Rectal smooth muscle tissue (tissue), 1 donor: ENCODE results near the gene CLEC4D.
"Not testable (repeated sequence)": the region's sequence is repeated elsewhere in the genome, so short reads cannot be mapped to it uniquely, and the experiment has no call there.

ENCODE experiments used
- H3K27ac ChIP-seq: one replicate; pipeline ENCODE4 v1.7.0; 2013; ENCODE audit warnings: low read depth, low read length, inconsistent platforms
- H3K27me3 ChIP-seq: one replicate; pipeline ENCODE4 v1.7.0; 2013; ENCODE audit warnings: low read length; ENCODE audit not compliant: control insufficient read depth, insufficient read depth
- H3K36me3 ChIP-seq: one replicate; pipeline ENCODE4 v1.7.0; 2013; ENCODE audit warnings: low read length; ENCODE audit not compliant: control insufficient read depth, insufficient read depth
- H3K4me1 ChIP-seq: one replicate; pipeline ENCODE4 v1.7.0; 2013; ENCODE audit warnings: low read length; ENCODE audit not compliant: control insufficient read depth, insufficient read depth
- H3K4me3 ChIP-seq: one replicate; pipeline ENCODE4 v1.7.0; 2013; ENCODE audit warnings: low read length
- H3K9ac ChIP-seq: one replicate; pipeline ENCODE4 v1.7.0; 2013; ENCODE audit warnings: low read length

Gene CLEC4D

DNA sequence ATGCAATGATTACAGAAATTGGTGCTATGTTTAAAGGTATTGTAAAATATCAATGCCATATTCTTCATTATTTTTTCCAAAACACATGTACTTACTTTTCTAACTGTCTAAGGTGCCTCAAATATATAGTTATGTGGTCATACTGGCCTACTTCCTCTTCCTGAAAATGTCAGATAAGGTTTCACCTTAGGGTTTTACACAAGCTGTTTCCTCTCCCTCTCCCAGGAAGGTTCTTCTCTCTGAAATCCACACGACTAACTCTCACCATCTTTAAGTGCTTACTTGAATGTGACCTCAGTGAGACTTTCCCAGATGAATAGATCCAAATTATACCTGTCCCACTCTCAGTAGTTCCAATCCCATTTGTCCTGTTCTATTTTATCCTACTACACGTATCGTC lies 11.6 kb upstream of the CLEC4D start:
- Histone ChIP-seq H3K4me1 (no peaks in the 10 kb centered on the region), H3K36me3 (no peaks in the 10 kb centered on the region), H3K4me3 (no peak overlapping the region), H3K27ac (no peak overlapping the region), H3K9ac (no peak overlapping the region), H3K27me3 (no peaks in the 10 kb centered on the region)

DNA sequence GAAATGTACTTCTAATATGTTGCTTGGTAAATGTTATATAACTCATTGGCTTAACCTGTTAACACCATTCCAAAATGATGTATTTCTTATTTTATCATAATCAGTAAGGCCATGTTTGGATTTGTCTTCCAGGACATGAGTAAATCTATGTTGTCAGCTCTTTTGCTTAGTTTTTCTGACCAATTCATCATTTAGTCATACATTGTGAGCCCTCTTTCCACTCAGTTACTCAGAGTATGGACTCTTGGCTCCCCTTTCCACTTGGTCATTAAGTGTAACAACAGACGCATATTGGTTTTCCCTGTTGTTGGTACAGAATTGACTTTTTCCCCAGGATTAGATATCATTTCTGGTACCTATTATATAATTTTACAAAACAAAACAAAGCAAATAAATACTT lies 9.0 kb upstream of the CLEC4D start:
- Histone ChIP-seq H3K27ac (no peak overlapping the region), H3K4me3 (no peak overlapping the region), H3K36me3 (no peaks in the 10 kb centered on the region), H3K27me3 (no peaks in the 10 kb centered on the region), H3K9ac (no peak overlapping the region), H3K4me1 (no peaks in the 10 kb centered on the region)

DNA sequence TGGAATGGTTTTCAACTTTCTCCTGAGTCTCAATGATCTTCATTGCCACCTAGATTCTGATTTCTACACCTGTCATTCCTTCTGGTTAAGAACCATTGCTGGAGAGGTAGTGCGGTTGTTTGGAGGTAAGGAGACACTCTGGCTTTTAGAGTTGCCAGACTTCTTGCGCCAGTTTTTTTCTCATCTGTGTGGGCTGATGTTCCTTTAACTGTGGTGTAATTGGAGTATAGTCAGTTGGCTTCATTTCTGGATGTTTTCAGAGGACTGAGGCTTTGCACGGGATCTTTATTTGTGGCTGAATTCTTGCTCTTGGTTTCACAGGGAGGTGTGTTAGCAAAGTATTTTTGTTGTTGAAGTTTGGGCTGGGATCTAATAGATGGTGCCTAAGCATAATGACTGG lies 5.7 kb upstream of the CLEC4D start:
- H3K27ac ChIP-seq = no peak overlapping the region
- no peaks in the 10 kb centered on the region for H3K27me3 ChIP-seq
- no peak overlapping the region for H3K4me3 ChIP-seq
- no peaks in the 10 kb centered on the region for H3K4me1 ChIP-seq
- H3K36me3 ChIP-seq = no peaks in the 10 kb centered on the region
- H3K9ac ChIP-seq = no peak overlapping the region

GRCh38 chr12:8508223-8508622 lies 5.1 kb upstream of the CLEC4D start:
- Histone ChIP-seq H3K4me3 (no peak overlapping the region), H3K4me1 (no peaks in the 10 kb centered on the region), H3K27me3 (no peaks in the 10 kb centered on the region), H3K36me3 (no peaks in the 10 kb centered on the region), H3K27ac (no peak overlapping the region), H3K9ac (no peak overlapping the region)

DNA sequence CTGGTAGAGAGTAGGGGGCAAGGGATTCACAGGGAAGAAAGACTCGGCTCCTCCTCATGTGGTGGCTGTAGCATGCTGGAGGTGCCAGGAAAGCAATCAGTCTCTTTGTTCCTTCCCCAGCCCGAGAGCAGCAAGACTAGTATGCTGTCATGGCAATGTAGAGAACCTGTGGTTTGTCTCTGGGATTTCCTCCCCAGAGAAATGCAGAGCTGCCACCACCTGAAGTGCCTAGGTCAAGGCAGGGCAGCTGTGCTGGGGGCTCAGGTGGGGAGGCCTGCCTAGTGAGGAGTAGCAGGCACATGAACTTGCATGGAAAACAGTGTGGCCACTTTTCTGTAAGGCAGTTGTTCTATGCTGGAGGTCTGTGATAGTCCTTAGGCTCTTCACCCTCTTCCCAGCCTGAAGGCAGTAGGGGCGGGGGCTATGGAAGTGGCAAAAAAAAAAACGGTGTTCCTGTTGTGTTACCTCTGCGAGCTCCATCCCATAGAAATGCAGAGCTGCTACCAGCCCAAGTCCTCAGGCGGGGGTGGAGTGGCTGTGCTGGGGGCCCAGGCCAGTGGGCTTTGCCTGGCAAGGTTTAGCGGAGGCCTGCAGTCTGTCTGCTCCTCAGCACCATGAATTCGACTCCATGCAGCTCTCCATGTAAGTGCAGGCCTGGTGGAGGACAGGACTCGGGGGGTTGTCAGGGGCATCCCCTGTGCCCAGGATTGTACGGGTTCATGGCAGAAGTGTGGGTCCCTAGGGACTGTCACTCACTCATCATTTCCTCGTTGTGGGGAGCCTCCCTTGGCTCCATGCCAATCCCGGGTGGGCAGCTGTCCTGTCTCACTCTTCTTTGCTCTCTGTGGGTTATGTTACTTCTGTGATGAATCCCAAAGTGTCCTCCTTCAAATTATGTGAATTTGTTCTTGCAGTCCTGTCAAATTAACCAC lies 4.1 kb upstream of the CLEC4D start:
- no peaks in the 10 kb centered on the region for H3K4me1 ChIP-seq
- no peaks in the 10 kb centered on the region for H3K27me3 ChIP-seq
- H3K27ac ChIP-seq = no peak overlapping the region
- no peaks in the 10 kb centered on the region for H3K36me3 ChIP-seq
- no peak overlapping the region for H3K9ac ChIP-seq
- H3K4me3 ChIP-seq = no peak overlapping the region

DNA sequence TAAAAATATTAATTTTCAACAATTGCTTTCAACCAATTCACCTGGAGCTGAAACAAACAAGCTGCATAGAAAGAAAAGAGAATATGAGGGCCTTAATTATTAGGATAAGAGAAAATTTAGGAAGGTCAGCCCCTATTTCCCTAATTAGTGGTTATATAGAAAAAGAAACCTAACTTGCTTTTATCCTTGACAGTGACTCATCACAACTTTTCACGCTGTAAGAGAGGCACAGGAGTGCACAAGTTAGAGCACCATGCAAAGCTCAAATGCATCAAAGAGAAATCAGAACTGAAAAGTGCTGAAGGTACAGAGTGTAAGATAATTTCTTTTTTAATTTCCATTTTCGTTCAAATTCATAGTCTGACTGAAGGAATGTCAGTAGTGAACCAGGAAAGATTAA lies 4.7 kb downstream of the CLEC4D start:
- Histone ChIP-seq H3K27me3 (no peaks in the 10 kb centered on the region), H3K36me3 (no peaks in the 10 kb centered on the region), H3K4me1 (no peaks in the 10 kb centered on the region), H3K27ac (no peak overlapping the region), H3K9ac (no peak overlapping the region), H3K4me3 (no peak overlapping the region)

DNA sequence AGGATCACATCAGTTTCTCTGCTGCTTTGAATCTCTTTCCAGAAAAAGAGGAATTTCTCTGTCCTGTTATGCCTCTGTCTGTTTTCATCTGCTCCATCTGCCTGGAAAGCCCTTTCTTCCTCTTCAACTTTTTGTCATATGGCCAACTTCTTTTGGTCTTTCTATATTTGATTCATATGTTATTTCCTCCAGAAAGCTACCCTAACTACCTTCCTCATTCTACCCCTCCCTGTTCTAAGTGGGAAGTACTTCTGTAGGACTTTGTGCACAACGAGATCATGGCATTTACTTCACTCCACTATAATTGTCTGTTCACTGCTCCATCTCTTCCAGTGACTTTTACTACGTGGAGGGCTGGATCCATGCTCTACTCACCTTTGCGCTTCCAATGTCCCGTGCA lies 5.9 kb downstream of the CLEC4D start:
- H3K27me3 ChIP-seq = no peaks in the 10 kb centered on the region
- no peak overlapping the region for H3K27ac ChIP-seq
- H3K36me3 ChIP-seq = no peaks in the 10 kb centered on the region
- H3K4me1 ChIP-seq = no peaks in the 10 kb centered on the region
- H3K9ac ChIP-seq = no peak overlapping the region
- H3K4me3 ChIP-seq = no peak overlapping the region

DNA sequence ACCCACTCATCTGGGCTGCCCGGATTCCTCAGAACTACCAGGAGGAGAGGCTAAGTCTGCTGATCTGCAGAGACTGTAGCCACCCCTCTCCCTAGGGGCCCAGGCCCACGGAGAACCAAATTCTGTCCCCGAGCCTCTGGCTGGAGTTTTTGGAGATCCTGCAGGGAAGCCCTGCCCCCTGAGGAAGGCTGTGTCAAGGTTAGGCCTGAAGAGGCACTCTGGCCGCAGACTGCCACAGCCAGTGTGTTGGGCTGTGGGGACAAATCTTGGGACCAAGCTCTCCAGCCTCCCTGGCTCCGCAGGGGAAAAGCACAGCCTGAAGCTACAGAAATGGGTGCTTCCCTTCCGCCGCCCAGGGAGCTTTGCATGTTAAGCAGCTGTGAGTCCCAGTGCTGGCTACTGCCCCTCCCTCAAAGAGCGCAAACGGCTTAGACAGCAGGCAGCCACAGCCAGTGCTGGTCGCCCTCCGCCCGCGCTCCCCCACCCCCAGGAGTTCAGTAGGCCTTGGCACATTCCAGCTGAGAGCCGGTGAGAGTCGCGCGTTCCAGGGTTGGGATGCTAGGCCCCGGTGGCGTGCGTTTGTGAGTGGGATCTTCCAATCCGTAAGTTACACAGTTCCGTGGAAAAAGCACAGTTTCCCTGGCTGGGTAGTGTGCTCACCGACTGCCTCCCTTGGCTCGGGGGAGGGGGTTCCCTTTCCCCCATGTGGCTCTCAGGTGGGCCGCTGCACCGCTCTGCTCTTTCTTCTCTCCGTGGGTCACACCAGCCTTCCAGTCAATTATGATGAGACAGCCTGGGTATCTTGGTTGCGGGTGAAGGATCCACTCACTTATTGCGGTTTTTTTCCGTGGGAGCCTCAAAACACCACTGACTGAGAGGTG lies 14.2 kb downstream of the CLEC4D start:
- no peak overlapping the region for H3K27ac ChIP-seq
- H3K36me3 ChIP-seq = no peaks in the 10 kb centered on the region
- no peaks in the 10 kb centered on the region for H3K4me1 ChIP-seq
- no peak overlapping the region for H3K9ac ChIP-seq
- H3K4me3 ChIP-seq = no peak overlapping the region
- H3K27me3 ChIP-seq = no peaks in the 10 kb centered on the region

DNA sequence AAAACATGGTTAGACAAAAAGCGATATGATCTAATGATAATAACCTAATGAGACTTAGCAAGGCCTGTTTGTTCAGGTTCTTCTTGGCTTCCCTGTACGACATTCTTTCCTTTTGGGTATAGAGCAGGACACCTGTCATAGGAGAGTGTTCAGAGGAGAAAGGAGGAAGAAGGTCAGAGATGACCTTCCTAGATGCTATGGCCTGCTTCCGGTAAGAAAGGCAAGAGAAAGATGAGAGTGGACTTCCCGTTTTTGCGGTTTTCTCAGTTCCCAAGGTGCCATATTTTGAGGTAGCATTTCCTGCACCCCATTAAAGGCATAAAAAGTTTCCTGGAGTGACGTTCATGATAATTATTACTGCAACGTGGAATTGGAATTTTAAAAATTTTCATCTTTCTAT lies 18.7 kb downstream of the CLEC4D start:
- Histone ChIP-seq H3K4me1 (no peaks in the 10 kb centered on the region), H3K27me3 (no peaks in the 10 kb centered on the region), H3K27ac (no peak overlapping the region), H3K9ac (no peak overlapping the region), H3K4me3 (no peak overlapping the region), H3K36me3 (no peaks in the 10 kb centered on the region)

- H3K4me3 ChIP-seq, H3K27me3 ChIP-seq, H3K36me3 ChIP-seq, H3K27ac ChIP-seq, H3K9ac ChIP-seq, H3K4me1 ChIP-seq: not testable (repeated sequence)
Measured at GRCh38 chr12:8537820-8538219, 24.5 kb downstream of the CLEC4D start.

- H3K4me3 ChIP-seq, H3K36me3 ChIP-seq, H3K27ac ChIP-seq, H3K9ac ChIP-seq, H3K27me3 ChIP-seq, H3K4me1 ChIP-seq: not testable (repeated sequence)
Measured at GRCh38 chr12:8540831-8541230, 27.5 kb downstream of the CLEC4D start, which contains the start of gene CLEC4E. TSS of gene CLEC4E (minus strand) at chr12:8540905. CDS start at chr12:8540797, 108 bp downstream.

- Histone ChIP-seq H3K27me3 (no peaks in the 10 kb centered on the region), H3K9ac (no peak overlapping the region), H3K4me3 (no peak overlapping the region), H3K27ac (no peak overlapping the region), H3K36me3 (no peaks in the 10 kb centered on the region), H3K4me1 (no peaks in the 10 kb centered on the region)
Measured at GRCh38 chr12:8541562-8541961, 28.3 kb downstream of the CLEC4D start.
